RWPE1 (cell line): Measurements from ENCODE around the gene OSBPL6.

Experiments
- CTCF ChIA-PET: fragments of 350-600 bp; sonication (Branson Sonifier 250); formaldehyde crosslinking; extraction: SDS; loops from one replicate; lab custom pipeline; 2021; lab: Yijun Ruan, JAX
- POLR2A ChIA-PET: fragments of 400-600 bp; formaldehyde crosslinking; extraction: SDS; loops from one replicate; lab custom pipeline; 2020; ENCODE audit warnings: antibody characterized with exemption; ENCODE audit not compliant: low non-redundant PET; lab: Yijun Ruan, JAX
- DNase-seq: peaks from one replicate; pipeline ENCODE4 v3.0.0; 2012; ENCODE audit warnings: low spot score
- H3K27ac ChIP-seq: fragments of 450-650 bp; 2 replicates; pipeline ENCODE4 v1.5.1; 2017
- CTCF ChIP-seq: fragments of 450-650 bp; conservative IDR thresholded peaks from 2 replicates; pipeline ENCODE4 v1.5.1; 2017; ENCODE audit warnings: low read depth, mild to moderate bottlenecking

The OSBPL6 gene

DNA sequence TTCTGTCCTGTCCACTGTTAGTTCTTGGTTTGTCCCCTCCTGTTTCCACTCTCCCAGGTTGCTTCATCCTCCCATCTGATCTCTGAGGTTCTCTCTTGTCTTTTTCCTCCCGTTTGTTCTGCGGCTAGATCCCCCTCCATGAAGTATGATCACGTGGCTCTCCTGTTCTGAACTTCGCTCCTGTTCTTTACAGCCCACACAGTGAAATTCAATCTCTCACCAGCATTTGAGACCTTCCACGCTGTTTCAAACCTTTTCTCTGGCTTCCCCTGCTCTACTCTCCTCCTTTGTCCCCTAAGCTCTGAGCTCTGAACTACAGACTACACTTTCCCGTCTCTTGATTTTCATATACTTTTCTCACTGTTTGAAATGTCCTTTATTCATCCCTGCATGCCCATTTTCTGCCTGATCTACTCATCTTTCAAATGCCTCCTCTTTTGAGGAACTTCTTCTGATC is 83.5 kb downstream of the OSBPL6 start:
- CTCF ChIA-PET, result no interaction called here
- no peak for DNase-seq
- POLR2A ChIA-PET, result no interaction called here
- no peak for TF ChIP-seq CTCF
- H3K27ac ChIP-seq, result no peak overlapping the region

DNA sequence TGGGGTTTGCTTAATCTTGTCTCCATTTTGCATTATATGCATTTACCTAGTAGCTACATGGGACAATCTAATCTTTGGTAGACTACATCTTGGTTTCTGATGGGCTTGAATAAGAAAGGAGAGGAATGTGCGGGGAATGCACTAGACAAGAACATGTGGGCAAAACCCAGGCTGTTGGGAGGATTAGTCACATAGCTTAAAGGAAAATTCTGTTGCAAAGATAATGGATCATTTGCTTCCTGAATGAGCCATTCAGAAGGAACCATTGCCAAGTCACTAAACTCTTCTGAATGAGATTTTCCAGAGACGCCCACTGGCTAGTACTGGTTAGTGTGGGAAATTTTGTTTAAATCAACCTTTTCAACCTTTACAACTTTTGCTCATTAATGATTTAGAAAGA is 84.8 kb downstream of the OSBPL6 start:
- peak; percentile 76 for DNase-seq
- no peak overlapping the region for H3K27ac ChIP-seq
- ChIA-PET CTCF (interaction anchor here (1.5 kb wide), 1 partner anchor 147 kb away, joined by 3 read pairs; no protein-coding TSS in a partner anchor), POLR2A (no interaction called here)
- TF ChIP-seq CTCF, result no peak

DNA sequence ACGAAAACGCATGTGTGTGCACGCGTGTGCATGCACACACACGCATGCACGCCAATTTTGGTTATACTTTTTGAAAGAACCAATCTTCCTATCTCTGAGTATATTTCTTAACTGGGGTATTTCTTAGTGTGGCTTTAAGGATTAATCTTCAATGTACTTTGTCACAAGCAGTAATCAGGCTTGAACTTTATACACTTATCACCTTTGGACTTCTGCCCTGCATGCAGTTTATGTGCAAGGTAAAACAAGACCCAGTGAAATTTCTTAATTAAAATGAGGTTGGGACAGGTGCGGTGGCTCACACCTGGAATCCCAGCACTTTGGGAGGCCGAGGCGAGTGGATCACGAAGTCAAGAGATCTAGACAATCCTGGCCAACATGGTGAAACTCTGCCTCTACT is 85.3 kb downstream of the OSBPL6 start:
- no peak for TF ChIP-seq CTCF
- CTCF ChIA-PET, result interaction anchor here (0.6 to 1.5 kb wide), 5 partner anchors 23 to 148 kb away, joined by 3 to 10 read pairs (median 3); no protein-coding TSS in a partner anchor
- DNase-seq, result no peak
- POLR2A ChIA-PET, result no interaction called here
- H3K27ac ChIP-seq, result peak overlapping the region; percentile 75

GRCh38 chr2:178280244-178280852 is 86.0 kb downstream of the OSBPL6 start:
- peak; percentile 51 for DNase-seq
- CTCF ChIA-PET, result interaction anchor here (0.6 to 1.5 kb wide), 5 partner anchors 23 to 148 kb away, joined by 3 to 10 read pairs (median 3); no protein-coding TSS in a partner anchor

GRCh38 chr2:178282075-178282815 is 87.9 kb downstream of the OSBPL6 start:
- DNase-seq, result peak; percentile 64
- CTCF ChIA-PET, result interaction anchor here (0.6 kb wide), 1 partner anchor 975 kb away, joined by 4 read pairs; no protein-coding TSS in a partner anchor
- H3K27ac ChIP-seq, result peak overlapping the region; percentile 67
- TF ChIP-seq CTCF, result no peak
- POLR2A ChIA-PET, result no interaction called here

More at GRCh38 chr2:178280244-178280852, 86.0 kb downstream of the OSBPL6 start:
- peak; percentile 67 for TF ChIP-seq CTCF
- peak overlapping the region; percentile 75 for H3K27ac ChIP-seq
- POLR2A ChIA-PET, result no interaction called here

DNA sequence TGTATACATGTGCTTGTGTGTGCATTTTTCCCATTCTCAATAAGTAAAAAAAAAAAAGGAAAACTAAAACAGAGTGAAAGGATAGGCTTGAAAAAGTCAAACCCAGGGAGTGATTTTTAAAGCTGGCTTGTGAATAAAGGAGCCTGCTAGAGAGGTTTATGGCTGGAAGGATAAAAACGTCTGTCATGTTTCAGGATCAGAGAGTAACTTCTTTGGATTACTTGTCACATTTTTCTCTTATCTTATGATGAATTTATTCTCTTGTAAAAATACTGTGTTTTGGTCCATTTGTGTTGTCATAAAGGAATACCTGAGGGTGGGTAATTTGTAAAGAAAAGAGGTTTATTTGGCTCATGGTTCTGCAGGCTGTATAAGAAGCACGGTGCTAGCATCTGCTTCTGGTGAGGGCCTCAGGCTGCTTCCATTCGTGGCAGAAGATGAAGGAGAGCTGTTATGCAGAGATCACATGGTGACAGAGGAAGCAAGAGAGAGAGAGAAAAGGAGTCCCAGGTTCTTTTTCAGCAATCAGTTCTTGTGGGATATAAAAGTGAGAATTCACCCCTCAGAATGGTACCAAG is 89.1 kb downstream of the OSBPL6 start:
- no peak for TF ChIP-seq CTCF
- no peak overlapping the region for H3K27ac ChIP-seq
- no peak for DNase-seq
- CTCF ChIA-PET, result interaction anchor here (0.7 kb wide), 1 partner anchor 131 kb away, joined by 7 read pairs; no protein-coding TSS in a partner anchor
- POLR2A ChIA-PET, result no interaction called here
